K562 (cell line): ENCODE measurements around the gene KRTAP10-9. TPM values are rescaled to one million over a fixed set of nuclear protein-coding genes. Genes with fewer than 3 reads are reported as not detected.

Experiments used
- ATAC-seq: fragments of 200-7000 bp; cut with Tn5 transposase; 3 replicates; pipeline ENCODE4 v1.9.1; 2020; ENCODE audit warnings: moderate library complexity
- BruUV-seq: library from RNA; stranded (reverse); fragments of 400-500 nt; replicated peaks from 2 replicates; lab custom pipeline; 2021; lab: Mats Ljungman, UMichigan
- CTCF ChIA-PET: fragments of 300-600 bp; formaldehyde crosslinking; extraction: SDS; loops from one replicate; lab custom pipeline; 2021; ENCODE audit warnings: low intra/inter-chr PET ratio; lab: Yijun Ruan, JAX
- POLR2A ChIA-PET: fragments of 300-600, 350-650 bp; sonication (Branson Sonifier 250); formaldehyde crosslinking; extraction: SDS; loops from one replicate; lab custom pipeline; 2021; ENCODE audit warnings: antibody characterized with exemption, inconsistent platforms; lab: Yijun Ruan, JAX
- DNase-seq, 4 experiments: peaks; one replicate each; pipeline versions ENCODE4 v3.0.0 to v3.0.0-alpha.2; 2011 to 2018; ENCODE audit warnings: low spot score in 3 of 4, mixed read lengths in 3 of 4; ENCODE audit errors: extremely low read depth in 1 of 4
- FAIRE-seq: peaks from 2 replicates; lab custom pipeline; 2011; peaks lifted over from hg19 to GRCh38; lab: Jason Lieb, UNC
- H2AFZ ChIP-seq: 2 replicates; pipeline ENCODE4 v1.6.0; 2011; ENCODE audit warnings: low read depth, low read length, control low read depth, inconsistent platforms
- H3K27ac ChIP-seq: fragments of 200-600 bp; 3 replicates; pipeline ENCODE4 v1.8.0; 2011; ENCODE audit warnings: low read depth, mild to moderate bottlenecking, control low read depth, inconsistent platforms, low read length, moderate library complexity, mixed read lengths; ENCODE audit errors: extremely low read depth
- H3K27me3 ChIP-seq, 2 experiments: fragments of 300-600 bp in 1 of 2; 2 replicates in 1 of 2; 3 replicates in 1 of 2; pipeline versions ENCODE4 v1.6.0 to v1.8.0; 2011; ENCODE audit warnings: inconsistent platforms in 2 of 2, low read length in 2 of 2, mild to moderate bottlenecking in 1 of 2, mixed read lengths in 1 of 2, moderate library complexity in 1 of 2; ENCODE audit not compliant: control insufficient read depth in 2 of 2, insufficient read depth in 2 of 2
- H3K36me3 ChIP-seq: fragments of 300-600 bp; 3 replicates; pipeline ENCODE4 v1.8.0; 2011; ENCODE audit warnings: mild to moderate bottlenecking, low read length, inconsistent platforms; ENCODE audit not compliant: control insufficient read depth, insufficient read depth
- H3K4me1 ChIP-seq, 2 experiments: fragments of 200-600 bp in 1 of 2; replicated peaks in 1 of 2; 2 replicates in 1 of 2; 3 replicates in 1 of 2; pipeline versions ENCODE4 v1.5.1 to v1.8.0; 2011; ENCODE audit warnings: inconsistent platforms in 2 of 2, low read length in 2 of 2, mild to moderate bottlenecking in 1 of 2, mixed read lengths in 1 of 2, moderate library complexity in 1 of 2; ENCODE audit not compliant: control insufficient read depth in 2 of 2, insufficient read depth in 2 of 2
- H3K4me2 ChIP-seq: 2 replicates; pipeline ENCODE4 v1.6.1; 2011; ENCODE audit warnings: low read length, control low read depth, inconsistent platforms, mixed read lengths; ENCODE audit not compliant: insufficient read depth
- H3K4me3 ChIP-seq: fragments of 200-600 bp; sonication (generic), shearing (Covaris generic); 2 replicates; pipeline ENCODE4 v1.5.1; 2016; ENCODE audit warnings: control low read depth, inconsistent platforms
- H3K79me2 ChIP-seq: fragments of 200-600 bp; 3 replicates; pipeline ENCODE4 v1.8.0; 2011; ENCODE audit warnings: low read length, inconsistent platforms; ENCODE audit not compliant: control insufficient read depth, insufficient read depth
- H3K9ac ChIP-seq, 2 experiments: 2 replicates each; pipeline versions ENCODE4 v1.6.0 to v1.6.1; 2011; ENCODE audit warnings: low read depth in 2 of 2, low read length in 2 of 2, control low read depth in 1 of 2, inconsistent platforms in 1 of 2, mild to moderate bottlenecking in 1 of 2, mixed read lengths in 1 of 2; ENCODE audit not compliant: insufficient read depth in 1 of 2
- H3K9me1 ChIP-seq: one replicate; pipeline ENCODE4 v1.6.0; 2011; ENCODE audit warnings: inconsistent platforms, mild to moderate bottlenecking, low read length, moderate library complexity; ENCODE audit not compliant: control insufficient read depth, insufficient read depth
- H3K9me3 ChIP-seq: replicated peaks from 2 replicates; pipeline ENCODE4 v1.5.1; 2011; ENCODE audit warnings: low read depth, low read length, inconsistent platforms; ENCODE audit not compliant: control insufficient read depth, insufficient read depth
- H4K20me1 ChIP-seq: replicated peaks from 2 replicates; pipeline ENCODE4 v1.6.1; 2011; ENCODE audit warnings: low read length, inconsistent platforms, mixed read lengths; ENCODE audit not compliant: control insufficient read depth, insufficient read depth
- ADNP ChIP-seq: fragments of 200-800 bp; sonication (Bioruptor generic); IDR thresholded peaks from 2 replicates; pipeline ENCODE4 v1.6.1; 2016; ENCODE audit warnings: missing genetic modification characterization, missing compliant biosample characterization
- E2F1 ChIP-seq: sonication (generic); formaldehyde crosslinking; IDR thresholded peaks from 2 replicates; pipeline ENCODE4 v1.8.1; 2023; ENCODE audit warnings: mild to moderate bottlenecking, missing genetic modification reagents, moderate library complexity
- E2F8 ChIP-seq: fragments of 450-650 bp; IDR thresholded peaks from 2 replicates; pipeline ENCODE4 v1.7.1; 2018; ENCODE audit warnings: mild to moderate bottlenecking, low read depth; ENCODE audit not compliant: partially characterized antibody
- ETV1 ChIP-seq: fragments of 450-650 bp; conservative IDR thresholded peaks from 2 replicates; pipeline ENCODE4 v1.6.1; 2016; ENCODE audit warnings: missing genetic modification characterization, control low read depth, low read depth, missing compliant biosample characterization
- FOXA1 ChIP-seq: fragments of 450-650 bp; IDR thresholded peaks from 2 replicates; pipeline ENCODE4 v1.6.1; 2016; ENCODE audit warnings: mild to moderate bottlenecking, borderline replicate concordance
- L3MBTL2 ChIP-seq: fragments of 450-650 bp; IDR thresholded peaks from 2 replicates; pipeline ENCODE4 v1.6.1; 2016; ENCODE audit warnings: mild to moderate bottlenecking, moderate library complexity
- NFRKB ChIP-seq: fragments of 450-650 bp; IDR thresholded peaks from 2 replicates; pipeline ENCODE4 v1.6.1; 2016; ENCODE audit warnings: low read depth
- PCBP2 ChIP-seq: fragments of 200-400 bp; formaldehyde crosslinking; IDR thresholded peaks from 2 replicates; pipeline ENCODE4 v1.6.1; 2018; ENCODE audit warnings: low read length, low read depth, mild to moderate bottlenecking, moderate library complexity; ENCODE audit not compliant: poor library complexity, severe bottlenecking
- POLR3A ChIP-seq: IDR thresholded peaks from 2 replicates; pipeline ENCODE4 v1.6.1; 2011; ENCODE audit warnings: borderline replicate concordance, mild to moderate bottlenecking, moderate library complexity; ENCODE audit not compliant: insufficient read length, insufficient read depth; ENCODE audit errors: extremely low read depth
- SRSF3 ChIP-seq: fragments of 200-400 bp; formaldehyde crosslinking; IDR thresholded peaks from 2 replicates; pipeline ENCODE4 v1.6.1; 2016; ENCODE audit warnings: mild to moderate bottlenecking, low read length, moderate library complexity; ENCODE audit not compliant: insufficient read depth
- STAT6 ChIP-seq: sonication (generic); formaldehyde crosslinking; IDR thresholded peaks from 2 replicates; pipeline ENCODE4 v1.8.1; 2023; ENCODE audit warnings: mild to moderate bottlenecking, missing genetic modification reagents
- TAF7 ChIP-seq: fragments of 450-650 bp; IDR thresholded peaks from 2 replicates; pipeline ENCODE4 v1.6.1; 2016; ENCODE audit warnings: missing genetic modification characterization, missing compliant biosample characterization
- ZBED1 ChIP-seq: IDR thresholded peaks from 2 replicates; pipeline ENCODE4 v1.6.1; 2014
- ZNF707 ChIP-seq: fragments of 250-450 bp; sonication (Bioruptor Pico); conservative IDR thresholded peaks from 2 replicates; pipeline ENCODE4 v1.8.0; 2022; ENCODE audit warnings: inconsistent platforms, mild to moderate bottlenecking, moderate library complexity
- WGBS: fragments of 100-300 bp; shearing (Covaris generic); methylation state at CpG from one replicate; pipeline ENCODE4 v1.1.6; 2016; ENCODE audit warnings: low coverage, mixed read lengths; ENCODE audit not compliant: insufficient coverage; ENCODE audit errors: missing lambda C conversion rate; 5-methylcytosine and 5-hydroxymethylcytosine counted together
- in situ Hi-C: fragments of 300-500 bp; cut with MboI; formaldehyde crosslinking; loops from 4 replicates; pipeline ENCODE4 v1.15.0; 2018; ENCODE audit warnings: inconsistent platforms, mixed read lengths
- intact Hi-C: fragments of 100-400 bp; cut with micrococcal nuclease; formaldehyde crosslinking; loops from 2 replicates; pipeline ENCODE4 v1.14.2; 2022
- polyA plus RNA-seq, 8 experiments: library from polyadenylated mRNA; depleted of rRNA in 4 of 8; stranded (reverse) in 5 of 8; unstranded in 3 of 8; fragments of >200 nt; fragmentation: Nextera tagmentation in 2 of 8; fragmentation: Illumina TruSeq in 1 of 8; extraction: Ambion mirVana in 2 of 8; extraction: Trizol in 1 of 8; gene quantifications; 2 replicates each; pipeline versions ENCODE4 v1.2.1 to v1.2.3, GENCODE V29; 2011 to 2014; ENCODE audit warnings: inconsistent platforms in 1 of 8, missing spikeins in 1 of 8
- total RNA-seq, 7 experiments: library from RNA; depleted of rRNA in 6 of 7; stranded (reverse); fragments of >200 nt in 6 of 7; fragmentation: Illumina TruSeq in 2 of 7; extraction: Trizol in 2 of 7; gene quantifications; 2 replicates each; pipeline versions ENCODE4 v1.2.1 to v1.2.3, GENCODE V29; 2011 to 2021; ENCODE audit warnings: low replicate concordance in 1 of 7

Gene KRTAP10-9
- total and polyA plus RNA-seq, 9 of the 15 experiments (the other 6 are each of a cell fraction or from before 2014, with no cell fraction given), result not detected

- TF ChIP-seq SRSF3 (no peak), ADNP (no peak), PCBP2 (no peak), STAT6 (CRISPR knock-in tag) (no peak), ZBED1 (no peak), FOXA1 (no peak), ZNF707 (CRISPR knock-in tag) (no peak)
Observed at GRCh38 chr21:44650973-44651675, 24.2 kb downstream of the KRTAP10-9 start (continued).

GRCh38 chr21:44653123-44653522 lies 26.2 kb downstream of the KRTAP10-9 start:
- WGBS, result 0% methylated on average over 14 of the region's 14 CpGs
- Histone ChIP-seq H3K36me3 (no peaks in the 10 kb centered on the region), H3K9me1 (no peaks in the 10 kb centered on the region), H2AFZ (no peak overlapping the region), H3K79me2 (no peaks in the 10 kb centered on the region), H3K27me3 (peaks cover 13 to 62% of the 10 kb centered on the region in 2 experiments; a peak in 4 of 5 replicates), H3K9me3 (no peaks in the 10 kb centered on the region), H4K20me1 (no peaks in the 10 kb centered on the region), H3K4me3 (no peak overlapping the region), H3K4me1 (peaks cover 0 to 8% of the 10 kb centered on the region in 2 experiments; a peak in 2 of 5 replicates), H3K4me2 (no peak overlapping the region), H3K27ac (no peak overlapping the region), H3K9ac (no peak overlapping the region)
- ATAC-seq (peak; percentile 59), DNase-seq (peak; percentile 9 to 43 (median 29)), FAIRE-seq (no peak)
- BruUV-seq, result no TSS peak
- intact Hi-C loops (no loop called here), in situ Hi-C loops (no loop called here)
- POLR2A ChIA-PET, result interaction anchor here (0.6 to 0.8 kb wide), 2 partner anchors 11 to 73 kb away, joined by 3 to 4 read pairs; no protein-coding TSS in a partner anchor
- CTCF ChIA-PET, result no interaction called here
- TF ChIP-seq E2F8 (peak; percentile 60), L3MBTL2 (peak; percentile 88), POLR3A (no peak), E2F1 (CRISPR knock-in tag) (no peak), TAF7 (tag) (no peak), NFRKB (no peak), ETV1 (peak; percentile 29; the same call in 1 of the 2 replicates)
